NT2/D1 (cell line): ENCODE measurements around the gene AGGF1.

Experiments used
- YY1 ChIP-seq: IDR thresholded peaks from 2 replicates; pipeline ENCODE4 v1.6.1; 2011; ENCODE audit not compliant: insufficient read length, insufficient read depth
- ZNF274 ChIP-seq: IDR thresholded peaks from 2 replicates; pipeline ENCODE4 v1.6.1; 2011; ENCODE audit warnings: mild to moderate bottlenecking, low read depth, low read length

- TF ChIP-seq ZNF274 = no peak
- TF ChIP-seq YY1 = no peak
These were observed 46.7 kb upstream of the AGGF1 start for GRCh38 chr5:76983468-76983867.
